ENCODE results near the gene IMMP2L.
A peak's percentile ranks its signal among the peaks of the same experiment; 100 is the strongest.

IMMP2L gene

GRCh38 chr7:111499027-111499426 is 63.3 kb downstream of the IMMP2L start:
- no peak for TF ChIP-seq CTCF (conservative IDR thresholded peaks at IDR 0.05)
- H3K27ac ChIP-seq, result no peak overlapping the region

GRCh38 chr7:111498391-111499007 is 63.8 kb downstream of the IMMP2L start:
- no peak for TF ChIP-seq CTCF (conservative IDR thresholded peaks at IDR 0.05)
- no peak overlapping the region for H3K27ac ChIP-seq

GRCh38 chr7:111495173-111495810 is 67.0 kb downstream of the IMMP2L start:
- TF ChIP-seq CTCF (conservative IDR thresholded peaks at IDR 0.05), result no peak
- H3K27ac ChIP-seq, result 0 out of 2 replicates have a peak overlapping the region, but pooled peaks have one; percentile 4

- no peak for TF ChIP-seq CTCF (conservative IDR thresholded peaks at IDR 0.05)
- H3K27ac ChIP-seq, result no peak overlapping the region
These were observed 70.1 kb downstream of the IMMP2L start for GRCh38 chr7:111492234-111492633.

GRCh38 chr7:111486472-111487142 is 75.7 kb downstream of the IMMP2L start:
- peak; percentile 86 for TF ChIP-seq CTCF (conservative IDR thresholded peaks at IDR 0.05)
- H3K27ac ChIP-seq, result peak overlapping the region; percentile 27

GRCh38 chr7:111485701-111486380 is 76.5 kb downstream of the IMMP2L start:
- no peak for TF ChIP-seq CTCF (conservative IDR thresholded peaks at IDR 0.05)

GRCh38 chr7:111483078-111483477 is 79.2 kb downstream of the IMMP2L start:
- no peak overlapping the region for H3K27ac ChIP-seq
- TF ChIP-seq CTCF (conservative IDR thresholded peaks at IDR 0.05), result no peak

More at GRCh38 chr7:111485701-111486380, 76.5 kb downstream of the IMMP2L start:
- peak overlapping the region; percentile 27 for H3K27ac ChIP-seq
